MM.1S (cell line): ENCODE data around the gene ST7.

Source experiments
- DNase-seq: peaks from one replicate; pipeline ENCODE4 v3.0.0-alpha.2; 2015
- H2AFZ ChIP-seq: fragments of 300-600 bp; sonication (generic); 2 replicates; pipeline ENCODE4 v1.6.0; 2016; ENCODE audit warnings: antibody characterized with exemption, low read length
- H3F3A ChIP-seq: fragments of 300-600 bp; sonication (generic); 2 replicates; pipeline ENCODE4 v1.6.1; 2016; ENCODE audit warnings: mild to moderate bottlenecking, antibody characterized with exemption, low read length, moderate library complexity, mixed read lengths; ENCODE audit not compliant: insufficient read depth
- H3K27ac ChIP-seq: fragments of 300-600 bp; sonication (generic); 2 replicates; pipeline ENCODE4 v1.5.1; 2016; ENCODE audit warnings: mild to moderate bottlenecking, low read length
- H3K27me3 ChIP-seq: fragments of 300-600 bp; sonication (generic); replicated peaks from 2 replicates; pipeline ENCODE4 v1.6.0; 2016; ENCODE audit warnings: low read length; ENCODE audit not compliant: insufficient read depth
- H3K36me3 ChIP-seq: fragments of 300-600 bp; sonication (generic); replicated peaks from 2 replicates; pipeline ENCODE4 v1.6.1; 2016; ENCODE audit warnings: mild to moderate bottlenecking, low read length, mixed read lengths; ENCODE audit not compliant: insufficient read depth
- H3K4me1 ChIP-seq: fragments of 300-600 bp; sonication (generic); 2 replicates; pipeline ENCODE4 v1.6.1; 2016; ENCODE audit warnings: low read length, mixed read lengths
- H3K4me2 ChIP-seq: fragments of 300-600 bp; sonication (generic); 2 replicates; pipeline ENCODE4 v1.6.0; 2016; ENCODE audit warnings: low read depth, low read length
- H3K4me3 ChIP-seq: fragments of 300-600 bp; sonication (generic); 2 replicates; pipeline ENCODE4 v1.5.1; 2016; ENCODE audit warnings: low read length, mixed read lengths
- H3K79me2 ChIP-seq: fragments of 300-600 bp; sonication (generic); 2 replicates; pipeline ENCODE4 v1.6.1; 2016; ENCODE audit warnings: mixed run types, low read length, mixed read lengths
- H3K9ac ChIP-seq: fragments of 300-600 bp; sonication (generic); 2 replicates; pipeline ENCODE4 v1.6.1; 2016; ENCODE audit warnings: low read length, mixed read lengths
- H3K9me2 ChIP-seq: fragments of 300-600 bp; sonication (generic); replicated peaks from 2 replicates; pipeline ENCODE4 v1.6.1; 2016; ENCODE audit warnings: mild to moderate bottlenecking, low read length, mixed read lengths; ENCODE audit not compliant: insufficient read depth
- H3K9me3 ChIP-seq: fragments of 300-600 bp; sonication (generic); replicated peaks from 2 replicates; pipeline ENCODE4 v1.6.1; 2016; ENCODE audit warnings: mild to moderate bottlenecking, low read length, mixed read lengths; ENCODE audit not compliant: insufficient read depth
- H4K20me1 ChIP-seq: fragments of 300-600 bp; sonication (generic); 2 replicates; pipeline ENCODE4 v1.6.1; 2016; ENCODE audit warnings: mild to moderate bottlenecking, low read length, moderate library complexity, mixed read lengths; ENCODE audit not compliant: insufficient read depth
- EZH2 ChIP-seq: fragments of 300-600 bp; sonication (generic); optimal IDR thresholded peaks from 2 replicates; pipeline ENCODE3; 2017; ENCODE audit warnings: low read depth, mild to moderate bottlenecking, antibody characterized with exemption, low read length, mixed read lengths
- EZH2phosphoT487 ChIP-seq: fragments of 300-600 bp; sonication (generic); IDR thresholded peaks from 2 replicates; pipeline ENCODE4 v1.6.1; 2018; ENCODE audit warnings: antibody characterized with exemption, low read length
- TF ChIP-seq, protein P1 (sequence below): fragments of 300-600 bp; sonication (generic); IDR thresholded peaks from 2 replicates; pipeline ENCODE4 v1.5.1; 2016; ENCODE audit warnings: antibody characterized with exemption, low read length, mixed read lengths

ST7 gene

DNA sequence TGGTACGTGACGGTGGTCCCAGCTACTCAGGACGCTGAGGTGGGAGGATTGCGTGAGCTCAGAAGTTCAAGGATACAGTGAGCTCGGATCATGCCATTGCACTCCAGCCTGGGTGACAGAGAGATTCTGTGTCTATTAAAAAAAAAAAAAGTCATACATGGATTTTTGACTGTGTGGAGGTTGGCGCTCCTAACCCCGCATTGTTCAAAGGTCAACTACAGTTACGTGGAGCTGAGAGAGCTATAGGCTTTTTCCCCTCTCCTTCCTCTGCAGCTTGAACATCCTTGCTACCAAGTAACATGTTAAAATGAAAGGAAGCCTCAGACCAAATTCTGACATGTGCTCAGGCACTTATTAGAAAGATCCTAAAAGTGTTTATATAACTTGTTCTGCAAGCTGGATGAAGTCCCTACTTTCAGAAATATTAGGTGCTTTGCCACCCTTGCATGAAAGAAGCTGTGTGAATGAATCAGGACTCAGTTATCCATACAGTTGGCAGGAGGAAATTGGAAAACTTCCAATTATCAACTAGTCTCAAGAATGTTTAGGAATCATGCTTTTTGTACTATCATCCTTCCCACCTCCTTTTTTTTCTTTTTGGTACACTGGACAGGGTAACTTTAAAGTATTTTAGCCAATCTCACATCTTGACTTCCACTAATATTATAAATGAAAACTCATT is 12.5 kb upstream of the ST7 start:
- TF ChIP-seq, protein P1, sequence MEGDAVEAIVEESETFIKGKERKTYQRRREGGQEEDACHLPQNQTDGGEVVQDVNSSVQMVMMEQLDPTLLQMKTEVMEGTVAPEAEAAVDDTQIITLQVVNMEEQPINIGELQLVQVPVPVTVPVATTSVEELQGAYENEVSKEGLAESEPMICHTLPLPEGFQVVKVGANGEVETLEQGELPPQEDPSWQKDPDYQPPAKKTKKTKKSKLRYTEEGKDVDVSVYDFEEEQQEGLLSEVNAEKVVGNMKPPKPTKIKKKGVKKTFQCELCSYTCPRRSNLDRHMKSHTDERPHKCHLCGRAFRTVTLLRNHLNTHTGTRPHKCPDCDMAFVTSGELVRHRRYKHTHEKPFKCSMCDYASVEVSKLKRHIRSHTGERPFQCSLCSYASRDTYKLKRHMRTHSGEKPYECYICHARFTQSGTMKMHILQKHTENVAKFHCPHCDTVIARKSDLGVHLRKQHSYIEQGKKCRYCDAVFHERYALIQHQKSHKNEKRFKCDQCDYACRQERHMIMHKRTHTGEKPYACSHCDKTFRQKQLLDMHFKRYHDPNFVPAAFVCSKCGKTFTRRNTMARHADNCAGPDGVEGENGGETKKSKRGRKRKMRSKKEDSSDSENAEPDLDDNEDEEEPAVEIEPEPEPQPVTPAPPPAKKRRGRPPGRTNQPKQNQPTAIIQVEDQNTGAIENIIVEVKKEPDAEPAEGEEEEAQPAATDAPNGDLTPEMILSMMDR, result no peak
- TF ChIP-seq EZH2phosphoT487 (no peak), EZH2 (no peak)
- no peak overlapping the region for H2AFZ ChIP-seq
- H3F3A ChIP-seq, result no peaks in the 10 kb centered on the region
- H3K9ac ChIP-seq, result no peak overlapping the region
- H3K36me3 ChIP-seq, result no peaks in the 10 kb centered on the region
- no peaks in the 10 kb centered on the region for H3K9me3 ChIP-seq
- no peak overlapping the region for H3K27ac ChIP-seq
- no peaks in the 10 kb centered on the region for H3K4me1 ChIP-seq
- DNase-seq, result no peak
- H3K4me3 ChIP-seq, result no peak overlapping the region
- no peaks in the 10 kb centered on the region for H3K27me3 ChIP-seq
- H3K9me2 ChIP-seq, result no peaks in the 10 kb centered on the region
- no peak overlapping the region for H3K4me2 ChIP-seq
- H4K20me1 ChIP-seq, result no peaks in the 10 kb centered on the region
- H3K79me2 ChIP-seq, result no peaks in the 10 kb centered on the region

DNA sequence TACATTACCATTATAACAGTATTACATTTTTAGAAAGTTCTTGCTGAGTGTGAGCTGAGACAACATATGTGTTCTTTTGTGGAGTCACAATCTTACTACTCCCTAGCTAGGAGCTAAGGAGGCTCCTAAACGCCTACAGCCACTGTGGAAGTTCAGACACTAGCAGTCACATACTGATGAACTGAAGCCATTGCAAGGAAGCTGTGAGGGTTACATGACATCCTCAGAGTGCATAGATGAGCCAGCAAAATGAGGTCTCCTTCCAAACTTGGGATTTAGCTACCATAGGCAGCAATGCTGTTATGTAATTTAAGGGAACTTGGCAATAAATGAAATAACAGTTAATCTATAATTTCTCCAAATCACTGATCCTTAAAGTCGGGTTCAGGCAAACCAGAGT is 10.8 kb upstream of the ST7 start:
- no peaks in the 10 kb centered on the region for H3K79me2 ChIP-seq
- no peak for DNase-seq
- no peak overlapping the region for H3K9ac ChIP-seq
- H3F3A ChIP-seq, result no peaks in the 10 kb centered on the region
- H3K27me3 ChIP-seq, result no peaks in the 10 kb centered on the region
- no peaks in the 10 kb centered on the region for H3K36me3 ChIP-seq
- no peaks in the 10 kb centered on the region for H4K20me1 ChIP-seq
- H3K4me3 ChIP-seq, result no peak overlapping the region
- no peaks in the 10 kb centered on the region for H3K9me3 ChIP-seq
- H3K4me1 ChIP-seq, result no peaks in the 10 kb centered on the region
- no peak overlapping the region for H2AFZ ChIP-seq
- TF ChIP-seq EZH2phosphoT487 (no peak), EZH2 (no peak)
- TF ChIP-seq, protein P1, result no peak
- H3K27ac ChIP-seq, result no peak overlapping the region
- no peaks in the 10 kb centered on the region for H3K9me2 ChIP-seq
- H3K4me2 ChIP-seq, result no peak overlapping the region

DNA sequence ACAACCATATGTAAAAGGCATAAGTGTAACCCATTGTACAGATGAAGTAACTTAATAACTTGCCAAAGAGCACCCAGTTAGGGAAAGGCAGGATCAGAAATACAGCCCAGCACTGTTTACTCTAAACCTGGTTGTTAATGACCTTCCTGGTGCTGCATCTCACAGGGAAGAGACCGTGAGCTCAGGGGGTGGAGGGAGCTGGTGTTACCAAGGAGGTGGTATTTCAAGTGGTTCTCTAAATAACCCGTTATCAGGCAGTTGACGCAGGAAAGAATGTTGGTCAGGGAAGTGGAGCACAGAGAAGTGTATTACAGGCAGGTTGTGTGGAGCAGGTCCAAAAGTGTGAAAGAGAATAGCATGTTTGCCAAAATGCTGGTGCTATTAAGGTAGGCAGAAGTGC is 4.4 kb upstream of the ST7 start:
- Histone ChIP-seq H3K9ac (no peak overlapping the region), H4K20me1 (no peaks in the 10 kb centered on the region), H3K4me3 (no peak overlapping the region), H3K4me1 (peaks cover 3% of the 10 kb centered on the region; the same call in 1 of the 2 replicates), H3K4me2 (no peak overlapping the region), H3K79me2 (no peaks in the 10 kb centered on the region), H3K9me2 (no peaks in the 10 kb centered on the region), H3K27ac (no peak overlapping the region), H3K27me3 (no peaks in the 10 kb centered on the region), H3F3A (peaks cover 5% of the 10 kb centered on the region), H2AFZ (no peak overlapping the region), H3K9me3 (no peaks in the 10 kb centered on the region), H3K36me3 (no peaks in the 10 kb centered on the region)
- TF ChIP-seq EZH2phosphoT487, result no peak
- TF ChIP-seq, protein P1, result no peak
- no peak for TF ChIP-seq EZH2
- DNase-seq, result no peak
